Neural cell (in vitro differentiated cells): Measurements from ENCODE around the gene SLC50A1.

ENCODE experiments used
- POLR2AphosphoS5 ChIP-seq: IDR thresholded peaks from 2 replicates; pipeline ENCODE4 v1.6.1; 2012
- RAD21 ChIP-seq: fragments of 450-650 bp; conservative IDR thresholded peaks from 2 replicates; pipeline ENCODE4 v1.6.1; 2014; ENCODE audit warnings: antibody characterized with exemption, mild to moderate bottlenecking, moderate library complexity
- TF ChIP-seq, protein P1 (sequence below): fragments of 450-650 bp; IDR thresholded peaks from 2 replicates; pipeline ENCODE4 v1.5.1; 2014; ENCODE audit warnings: antibody characterized with exemption, mild to moderate bottlenecking, moderate library complexity; ENCODE audit not compliant: poor library complexity, severe bottlenecking

DNA sequence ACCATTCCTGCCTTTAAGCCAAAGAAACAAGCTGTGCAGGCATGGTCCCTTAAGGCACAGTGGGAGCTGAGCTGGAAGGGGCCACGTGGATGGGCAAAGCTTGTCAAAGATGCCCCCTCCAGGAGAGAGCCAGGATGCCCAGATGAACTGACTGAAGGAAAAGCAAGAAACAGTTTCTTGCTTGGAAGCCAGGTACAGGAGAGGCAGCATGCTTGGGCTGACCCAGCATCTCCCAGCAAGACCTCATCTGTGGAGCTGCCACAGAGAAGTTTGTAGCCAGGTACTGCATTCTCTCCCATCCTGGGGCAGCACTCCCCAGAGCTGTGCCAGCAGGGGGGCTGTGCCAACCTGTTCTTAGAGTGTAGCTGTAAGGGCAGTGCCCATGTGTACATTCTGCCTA lies 1.3 kb upstream of the SLC50A1 start:
- TF ChIP-seq, protein P1, sequence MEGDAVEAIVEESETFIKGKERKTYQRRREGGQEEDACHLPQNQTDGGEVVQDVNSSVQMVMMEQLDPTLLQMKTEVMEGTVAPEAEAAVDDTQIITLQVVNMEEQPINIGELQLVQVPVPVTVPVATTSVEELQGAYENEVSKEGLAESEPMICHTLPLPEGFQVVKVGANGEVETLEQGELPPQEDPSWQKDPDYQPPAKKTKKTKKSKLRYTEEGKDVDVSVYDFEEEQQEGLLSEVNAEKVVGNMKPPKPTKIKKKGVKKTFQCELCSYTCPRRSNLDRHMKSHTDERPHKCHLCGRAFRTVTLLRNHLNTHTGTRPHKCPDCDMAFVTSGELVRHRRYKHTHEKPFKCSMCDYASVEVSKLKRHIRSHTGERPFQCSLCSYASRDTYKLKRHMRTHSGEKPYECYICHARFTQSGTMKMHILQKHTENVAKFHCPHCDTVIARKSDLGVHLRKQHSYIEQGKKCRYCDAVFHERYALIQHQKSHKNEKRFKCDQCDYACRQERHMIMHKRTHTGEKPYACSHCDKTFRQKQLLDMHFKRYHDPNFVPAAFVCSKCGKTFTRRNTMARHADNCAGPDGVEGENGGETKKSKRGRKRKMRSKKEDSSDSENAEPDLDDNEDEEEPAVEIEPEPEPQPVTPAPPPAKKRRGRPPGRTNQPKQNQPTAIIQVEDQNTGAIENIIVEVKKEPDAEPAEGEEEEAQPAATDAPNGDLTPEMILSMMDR, result no peak
- TF ChIP-seq POLR2AphosphoS5 (no peak), RAD21 (no peak)
